ENCODE results near the gene PPP1R9B.

DNA sequence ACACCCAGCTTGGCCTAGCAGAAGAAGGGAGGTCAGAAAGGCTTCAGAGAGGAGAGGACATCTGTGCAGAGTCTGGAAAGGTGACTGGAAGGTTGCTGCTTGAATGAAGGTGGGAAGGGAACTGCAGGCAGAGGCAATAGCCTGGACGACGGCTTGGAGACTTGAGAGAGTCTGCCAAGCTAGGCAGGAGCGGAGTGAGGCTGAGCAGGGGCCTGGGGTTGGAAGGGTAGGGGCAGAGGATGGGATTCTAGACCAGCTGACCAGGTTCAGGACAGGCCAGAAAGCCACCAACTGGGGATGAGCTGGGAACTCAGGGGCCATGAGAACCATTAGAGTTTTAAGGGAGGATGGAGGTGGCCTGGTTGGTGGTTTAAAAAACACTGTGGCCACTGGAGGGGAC is 15.0 kb upstream of the PPP1R9B start:
- TF ChIP-seq ZNF274 (IDR thresholded peaks at IDR 0.05; ENCODE audit: low read depth, low read length), result no peak
- TF ChIP-seq YY1 (IDR thresholded peaks at IDR 0.05; ENCODE audit: insufficient read depth, insufficient read length), result no peak

All from NT2/D1 (cell line).